GM23338 (cell line): ENCODE measurements around the gene DOCK1.

Experiments used
- CTCF ChIP-seq, 2 experiments: fragments of 200-600 bp in 1 of 2; sonication (generic) in 1 of 2; conservative IDR thresholded peaks; 2 replicates each; pipeline versions ENCODE4 v1.5.1 to v1.6.1; 2016 to 2017; ENCODE audit warnings: antibody characterized with exemption in 2 of 2, low read depth in 2 of 2, mild to moderate bottlenecking in 2 of 2, moderate library complexity in 1 of 2
- ETS1 ChIP-seq: IDR thresholded peaks from 2 replicates; pipeline ENCODE4 v1.6.1; 2016; ENCODE audit warnings: antibody characterized with exemption
- EZH2 ChIP-seq: fragments of 200-600 bp; sonication (generic); IDR thresholded peaks from one replicate; pipeline ENCODE4 v1.8.0; 2017; ENCODE audit warnings: antibody characterized with exemption, mild to moderate bottlenecking, low read depth; ENCODE audit not compliant: unreplicated experiment
- EZH2phosphoT487 ChIP-seq: fragments of 200-600 bp; sonication (generic); IDR thresholded peaks from one replicate; pipeline ENCODE4 v1.8.1; 2018; ENCODE audit warnings: antibody characterized with exemption; ENCODE audit not compliant: unreplicated experiment
- JUNB ChIP-seq: IDR thresholded peaks from one replicate; pipeline ENCODE4 v1.6.1; 2016; ENCODE audit warnings: antibody characterized with exemption; ENCODE audit not compliant: unreplicated experiment
- NANOG ChIP-seq: IDR thresholded peaks from 2 replicates; pipeline ENCODE4 v1.6.1; 2016; ENCODE audit warnings: antibody characterized with exemption, borderline replicate concordance
- POLR2AphosphoS5 ChIP-seq: IDR thresholded peaks from 2 replicates; pipeline ENCODE4 v1.6.1; 2016; ENCODE audit warnings: antibody characterized with exemption, low read depth
- STAT1 ChIP-seq: IDR thresholded peaks from one replicate; pipeline ENCODE4 v1.6.1; 2016; ENCODE audit warnings: antibody characterized with exemption; ENCODE audit not compliant: unreplicated experiment
- TF ChIP-seq, protein P1 (sequence below): IDR thresholded peaks from one replicate; pipeline ENCODE4 v1.6.1; 2018; ENCODE audit warnings: antibody characterized with exemption; ENCODE audit not compliant: unreplicated experiment

- TF ChIP-seq CTCF (conservative IDR thresholded peaks at IDR 0.05; ENCODE audit: low read depth in 2 of 2) (no peak), EZH2 (no peak), POLR2AphosphoS5 (no peak), EZH2phosphoT487 (no peak), ETS1 (no peak), NANOG (no peak), STAT1 (no peak), JUNB (no peak)
- TF ChIP-seq, protein P1, sequence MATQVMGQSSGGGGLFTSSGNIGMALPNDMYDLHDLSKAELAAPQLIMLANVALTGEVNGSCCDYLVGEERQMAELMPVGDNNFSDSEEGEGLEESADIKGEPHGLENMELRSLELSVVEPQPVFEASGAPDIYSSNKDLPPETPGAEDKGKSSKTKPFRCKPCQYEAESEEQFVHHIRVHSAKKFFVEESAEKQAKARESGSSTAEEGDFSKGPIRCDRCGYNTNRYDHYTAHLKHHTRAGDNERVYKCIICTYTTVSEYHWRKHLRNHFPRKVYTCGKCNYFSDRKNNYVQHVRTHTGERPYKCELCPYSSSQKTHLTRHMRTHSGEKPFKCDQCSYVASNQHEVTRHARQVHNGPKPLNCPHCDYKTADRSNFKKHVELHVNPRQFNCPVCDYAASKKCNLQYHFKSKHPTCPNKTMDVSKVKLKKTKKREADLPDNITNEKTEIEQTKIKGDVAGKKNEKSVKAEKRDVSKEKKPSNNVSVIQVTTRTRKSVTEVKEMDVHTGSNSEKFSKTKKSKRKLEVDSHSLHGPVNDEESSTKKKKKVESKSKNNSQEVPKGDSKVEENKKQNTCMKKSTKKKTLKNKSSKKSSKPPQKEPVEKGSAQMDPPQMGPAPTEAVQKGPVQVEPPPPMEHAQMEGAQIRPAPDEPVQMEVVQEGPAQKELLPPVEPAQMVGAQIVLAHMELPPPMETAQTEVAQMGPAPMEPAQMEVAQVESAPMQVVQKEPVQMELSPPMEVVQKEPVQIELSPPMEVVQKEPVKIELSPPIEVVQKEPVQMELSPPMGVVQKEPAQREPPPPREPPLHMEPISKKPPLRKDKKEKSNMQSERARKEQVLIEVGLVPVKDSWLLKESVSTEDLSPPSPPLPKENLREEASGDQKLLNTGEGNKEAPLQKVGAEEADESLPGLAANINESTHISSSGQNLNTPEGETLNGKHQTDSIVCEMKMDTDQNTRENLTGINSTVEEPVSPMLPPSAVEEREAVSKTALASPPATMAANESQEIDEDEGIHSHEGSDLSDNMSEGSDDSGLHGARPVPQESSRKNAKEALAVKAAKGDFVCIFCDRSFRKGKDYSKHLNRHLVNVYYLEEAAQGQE = no peak
These were observed 123.8 kb downstream of the DOCK1 start for GRCh38 chr10:127029061-127029460.
